ENCODE data around the gene NSUN7.
"Not testable (repeated sequence)": the region's sequence is repeated elsewhere in the genome, so short reads cannot be mapped to it uniquely, and the experiment has no call there.

NSUN7 gene

GRCh38 chr4:40817157-40817556 lies 67.4 kb downstream of the NSUN7 start:
- DNase-seq (ENCODE audit: low read depth, low spot score): not testable (repeated sequence)

DNA sequence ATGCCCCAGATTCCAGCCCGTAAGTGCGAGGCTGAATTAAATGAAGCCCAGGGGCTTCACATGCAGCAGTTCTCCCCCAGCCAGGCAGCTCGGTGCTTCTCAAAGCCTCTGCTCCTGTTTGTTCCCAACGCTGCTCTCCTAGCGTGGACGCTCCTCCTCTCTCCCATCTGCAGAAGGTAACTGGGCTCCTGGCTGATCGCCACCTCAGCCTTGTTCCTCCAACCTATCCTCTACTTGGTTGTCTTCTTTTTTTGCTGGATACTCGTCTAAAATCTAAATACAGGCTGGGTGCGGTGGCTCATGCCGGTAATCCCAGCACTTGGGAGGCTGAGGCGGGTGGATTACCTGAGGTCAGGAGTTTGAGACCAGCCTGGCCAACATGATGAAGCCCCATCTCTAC lies 70.3 kb downstream of the NSUN7 start:
- no peak for DNase-seq (ENCODE audit: low read depth, low spot score)

- no peak for DNase-seq (ENCODE audit: low read depth, low spot score)
These were observed 72.8 kb downstream of the NSUN7 start for GRCh38 chr4:40822420-40823166.

- no peak for DNase-seq (ENCODE audit: low read depth, low spot score)
These were observed 75.5 kb downstream of the NSUN7 start for GRCh38 chr4:40825014-40825838.

GRCh38 chr4:40826821-40827220 lies 77.1 kb downstream of the NSUN7 start:
- DNase-seq (ENCODE audit: low read depth, low spot score): no peak

DNA sequence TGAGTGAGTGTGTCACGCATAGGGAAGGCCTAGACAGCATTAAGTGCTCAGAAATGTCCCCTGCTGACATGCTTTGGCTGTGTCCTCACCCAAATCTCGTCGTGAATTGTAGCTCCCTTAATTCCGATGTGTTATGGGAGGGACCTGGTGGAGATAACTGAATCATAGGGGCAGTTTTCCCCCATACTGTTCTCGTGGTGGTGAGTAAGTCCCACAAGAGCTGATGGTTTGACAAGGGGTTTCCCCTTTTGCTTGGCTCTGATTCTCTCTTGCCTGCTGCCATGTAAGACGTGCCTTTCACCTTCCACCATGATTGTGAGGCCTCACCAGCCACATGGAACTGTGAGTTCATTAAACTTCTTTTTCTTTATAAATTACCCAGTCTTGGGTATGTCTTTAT lies 78.0 kb downstream of the NSUN7 start:
- DNase-seq (ENCODE audit: low read depth, low spot score): no peak

- DNase-seq (ENCODE audit: low read depth, low spot score): no peak
These were observed 78.9 kb downstream of the NSUN7 start for GRCh38 chr4:40828661-40829060.

DNA sequence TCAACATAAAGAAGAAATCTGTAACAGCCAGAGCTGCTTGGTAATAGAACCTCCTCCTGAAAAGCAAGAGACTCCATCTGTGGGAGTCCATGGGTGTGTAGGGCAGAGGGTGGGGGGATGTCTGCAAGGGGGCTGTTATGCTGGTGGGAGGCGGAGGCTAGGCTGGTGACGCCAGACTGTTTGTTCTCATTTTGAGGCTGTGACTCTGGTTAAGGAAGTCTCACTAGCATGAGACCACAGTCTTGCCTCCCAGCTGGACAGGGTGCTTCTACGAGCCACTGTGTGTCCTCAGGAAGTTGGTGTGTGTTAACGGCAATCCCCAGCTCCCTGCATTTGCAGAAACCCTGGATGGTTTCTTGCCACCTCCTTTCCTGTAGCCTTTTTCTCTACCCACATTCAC lies 79.8 kb downstream of the NSUN7 start:
- DNase-seq (ENCODE audit: low read depth, low spot score): no peak

DNA sequence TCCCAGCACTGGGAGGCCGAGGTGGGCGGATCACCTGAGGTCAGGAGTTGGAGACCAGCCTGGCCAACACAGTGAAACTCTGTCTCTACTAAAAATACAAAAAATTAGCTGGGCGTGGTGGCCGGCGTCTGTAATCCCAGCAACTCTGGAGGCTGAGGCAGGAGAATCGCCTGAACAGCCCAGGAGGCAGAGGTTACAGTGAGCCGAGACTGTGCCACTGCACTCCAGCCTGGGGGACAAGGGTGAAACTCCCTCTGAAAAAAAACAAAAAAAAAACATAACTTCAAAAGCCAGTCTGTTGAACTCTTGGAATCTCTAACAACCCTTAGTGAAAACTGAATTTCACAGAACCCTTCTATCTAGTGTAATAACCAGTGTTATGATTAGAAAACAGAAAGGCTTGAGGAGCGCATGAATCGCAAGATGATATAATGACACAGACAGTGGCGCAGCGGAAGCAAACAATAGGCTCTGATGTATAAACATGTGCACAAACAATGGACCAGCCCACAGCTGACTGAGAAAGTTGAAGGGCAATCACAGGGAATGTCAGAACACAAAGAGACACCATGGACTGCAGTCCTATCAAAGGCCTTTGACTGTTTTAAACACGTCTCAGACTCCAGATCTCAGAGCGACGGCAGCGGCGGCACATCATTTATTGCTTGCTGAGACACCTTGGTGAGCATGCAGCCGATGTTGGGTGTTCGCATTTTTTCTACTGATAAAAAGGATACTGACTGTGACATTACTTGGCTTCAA lies 81.6 kb downstream of the NSUN7 start:
- no peak for DNase-seq (ENCODE audit: low read depth, low spot score)

- no peak for DNase-seq (ENCODE audit: low read depth, low spot score)
These were observed 82.4 kb downstream of the NSUN7 start for GRCh38 chr4:40832175-40832574.

DNA sequence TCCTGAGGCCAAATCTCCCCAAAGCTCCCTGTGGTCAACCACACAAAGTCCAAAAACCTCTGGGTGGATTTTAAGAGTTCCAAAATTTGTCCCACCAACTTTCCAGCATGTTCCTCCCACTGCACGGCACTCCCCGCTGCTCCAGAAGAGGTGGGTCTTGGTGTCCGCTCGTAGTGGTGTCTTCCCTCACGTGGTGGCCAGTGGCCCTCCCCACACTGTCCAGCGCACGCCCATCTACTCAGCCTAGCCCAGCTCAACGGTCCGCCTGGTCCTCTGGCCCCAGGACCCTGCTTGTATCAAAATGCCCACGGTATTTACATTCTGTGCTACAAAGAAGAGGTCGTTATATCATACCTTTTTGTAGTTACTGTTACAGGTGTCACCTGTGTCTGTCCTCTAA lies 83.5 kb downstream of the NSUN7 start:
- DNase-seq (ENCODE audit: low read depth, low spot score): no peak

DNA sequence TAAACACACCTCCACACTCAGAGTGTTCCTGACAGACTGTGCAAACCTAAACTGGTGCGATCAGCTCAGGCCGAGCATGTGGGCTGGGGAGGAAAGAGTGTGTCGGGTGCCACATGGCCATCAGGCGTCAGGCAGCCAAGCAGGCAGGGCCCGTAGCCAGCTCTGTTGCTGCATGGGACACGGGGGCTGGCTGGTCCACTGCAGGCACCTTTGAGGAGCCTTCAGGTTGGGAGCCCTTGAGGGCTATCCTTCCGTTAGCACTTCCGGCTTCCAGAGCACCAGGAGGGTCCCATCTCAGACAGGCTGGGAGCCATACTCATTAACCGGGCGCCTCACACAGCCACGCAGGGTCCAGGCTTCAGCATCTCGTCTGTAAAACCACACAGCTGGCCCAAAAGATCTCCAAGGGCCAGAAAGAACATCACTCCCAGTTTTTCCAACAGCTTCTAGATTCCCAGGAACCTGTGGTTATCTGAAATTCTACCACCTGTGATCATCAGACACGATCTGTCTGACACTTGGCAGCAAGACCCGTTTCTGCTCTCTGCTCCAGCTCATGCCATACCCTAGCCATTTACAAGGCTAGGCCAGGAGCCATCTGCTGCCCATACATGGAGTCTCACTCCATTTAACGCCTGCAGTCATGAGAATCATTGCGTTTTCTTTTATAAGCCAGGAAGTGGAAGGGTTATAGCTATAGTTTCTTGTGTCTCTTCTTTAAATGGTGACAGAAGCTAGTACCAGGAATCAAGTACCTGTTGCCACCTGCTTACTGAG lies 87.5 kb downstream of the NSUN7 start:
- no peak for DNase-seq (ENCODE audit: low read depth, low spot score)

DNA sequence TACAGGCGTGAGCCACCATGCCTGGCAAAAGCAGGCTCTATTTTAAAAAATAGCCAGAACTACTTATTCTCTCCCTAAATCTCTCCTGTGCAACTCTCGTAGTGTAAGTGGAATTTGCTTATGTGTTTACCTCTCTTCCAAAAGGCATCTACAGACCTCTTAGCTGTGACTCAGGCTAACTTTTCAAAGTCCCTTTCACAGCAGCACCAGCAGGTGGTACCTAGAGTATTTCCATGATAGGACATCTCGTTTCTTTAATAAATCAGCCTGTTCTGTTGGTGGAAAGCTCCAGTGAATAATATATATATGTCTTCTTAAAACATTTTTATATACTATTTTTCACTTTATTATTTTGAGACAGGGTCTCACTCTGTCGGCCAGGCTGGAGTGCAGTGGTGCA lies 89.0 kb downstream of the NSUN7 start:
- no peak for DNase-seq (ENCODE audit: low read depth, low spot score)

- no peak for DNase-seq (ENCODE audit: low read depth, low spot score)
These were observed 90.7 kb downstream of the NSUN7 start for GRCh38 chr4:40840255-40840984.

- peak; percentile 96 for DNase-seq (ENCODE audit: low read depth, low spot score)
These were observed 91.3 kb downstream of the NSUN7 start for GRCh38 chr4:40840985-40841571.

DNA sequence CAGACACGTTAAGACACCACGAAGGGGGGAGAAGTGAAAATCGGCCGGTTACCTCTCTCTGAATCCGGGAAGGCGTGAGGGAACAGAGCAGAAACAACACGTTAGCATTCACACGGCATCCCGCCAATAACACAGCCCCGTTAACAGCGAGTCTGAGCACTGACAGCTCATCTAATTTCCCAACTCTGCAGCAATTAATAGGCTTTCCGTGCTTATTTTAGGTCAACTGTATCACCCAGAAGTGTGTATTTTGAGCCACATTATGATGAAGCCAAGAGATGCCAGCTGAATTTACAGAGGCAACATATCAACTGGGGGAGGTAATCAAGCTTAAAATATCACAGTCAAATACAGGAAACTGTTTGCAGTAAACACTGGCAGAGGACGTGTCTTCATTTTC lies 92.6 kb downstream of the NSUN7 start:
- no peak for DNase-seq (ENCODE audit: low read depth, low spot score)

DNA sequence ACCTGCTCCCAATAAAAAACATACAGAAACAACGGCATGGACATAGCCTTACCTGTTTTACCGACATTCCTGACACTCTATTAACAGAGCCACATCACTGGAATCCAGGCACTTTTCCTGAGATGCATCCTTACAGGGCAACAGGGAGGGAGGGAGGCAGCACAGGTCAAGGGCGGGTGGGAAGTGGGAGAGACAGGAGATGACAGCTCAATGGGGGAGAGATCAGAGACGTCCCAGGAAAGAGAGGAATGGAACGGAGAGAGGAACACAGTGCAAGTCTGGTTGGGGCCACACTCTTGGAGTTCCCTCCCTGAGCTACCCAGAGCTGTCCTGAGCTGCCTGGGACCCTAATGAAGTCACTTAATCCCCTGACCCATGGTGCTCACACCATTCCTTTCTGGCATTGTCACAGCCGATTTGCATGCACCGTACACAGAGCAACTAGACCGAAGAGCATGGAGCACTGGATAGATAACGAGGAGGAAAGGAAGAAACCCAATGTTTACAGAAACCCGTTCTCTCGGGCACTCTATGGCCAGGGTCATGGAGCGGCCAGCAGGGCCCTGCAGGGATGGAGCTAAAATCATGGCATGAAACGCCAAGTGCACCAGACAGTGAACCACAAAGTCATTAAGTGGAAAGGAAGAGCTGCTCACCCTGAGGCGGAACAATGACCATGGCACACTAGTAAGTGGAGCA lies 93.1 kb downstream of the NSUN7 start:
- no peak for DNase-seq (ENCODE audit: low read depth, low spot score)

DNA sequence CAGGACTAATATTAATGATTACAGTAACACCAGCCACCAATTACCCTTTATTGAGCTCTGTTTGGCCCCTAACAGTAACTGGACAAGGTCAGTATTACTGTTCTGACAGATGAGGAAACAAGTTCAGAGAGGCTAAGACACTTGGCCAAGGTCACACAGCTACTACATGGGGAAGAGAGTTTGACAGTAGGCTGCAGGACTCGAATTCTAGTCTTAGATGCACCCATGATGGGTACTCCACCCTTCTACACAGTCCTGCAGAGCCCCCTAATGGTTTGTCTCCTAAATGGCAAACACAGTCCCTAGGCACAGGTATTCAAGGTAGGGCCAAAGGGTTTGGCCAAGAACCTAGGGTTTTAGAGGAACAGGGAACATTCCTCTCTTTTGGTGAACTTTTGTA lies 93.9 kb downstream of the NSUN7 start:
- DNase-seq (ENCODE audit: low read depth, low spot score): peak; percentile 31

DNA sequence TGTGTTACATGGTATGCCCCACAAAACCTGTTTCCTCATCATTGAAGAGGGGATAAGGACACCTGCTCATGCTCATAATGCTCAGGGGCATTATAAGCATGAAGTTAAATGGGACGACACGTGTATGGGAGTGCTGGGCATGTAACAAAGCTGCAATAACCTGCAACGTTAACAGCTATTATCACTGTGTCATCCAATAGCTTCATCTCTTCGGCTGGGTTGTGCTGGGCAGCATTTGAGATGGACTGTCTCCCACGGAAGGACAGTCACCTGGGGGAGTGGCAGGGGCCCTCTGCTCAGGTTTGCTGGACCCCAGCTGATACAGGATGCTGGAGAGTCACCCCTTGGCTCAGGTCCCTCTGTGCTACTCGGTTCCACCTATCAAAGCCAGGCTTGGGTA lies 94.5 kb downstream of the NSUN7 start:
- no peak for DNase-seq (ENCODE audit: low read depth, low spot score)
